ENCODE data around the gene HNRNPL. TPM values are rescaled to one million over a fixed set of nuclear protein-coding genes. Genes with fewer than 3 reads are reported as not detected.
A peak's percentile ranks its signal among the peaks of the same experiment; 100 is the strongest.

HNRNPL gene
- total RNA-seq, 1 experiment from 2014 or later, result 710 TPM

- Mint-ChIP-seq H3K9me3 (no peaks in the 10 kb centered on the region; a peak in 1 of 5 replicates), H3K36me3 (ENCODE audit: insufficient read depth in 1 of 3, low read depth in 3 of 3) (peaks cover 90 to 100% (median 99%) of the 10 kb centered on the region in 3 experiments), H3K4me1 (peaks cover 10 to 12% of the 10 kb centered on the region in 2 experiments), H3K27ac (peak overlapping the region in 2 of 3 experiments; percentile 49 to 64; a peak in 4 of 7 replicates), H3K4me3 (no peak overlapping the region), H3K27me3 (ENCODE audit: low read depth) (peaks cover 2% of the 10 kb centered on the region; the same call in 1 of the 2 replicates)
- Histone ChIP-seq H3K4ac (ENCODE audit: low read depth, low read length) (no peak overlapping the region), H3K4me1 (ENCODE audit: insufficient read depth, low read length) (no peaks in the 10 kb centered on the region), H4K20me1 (ENCODE audit: control insufficient read depth, insufficient read depth, insufficient read length) (peaks cover 3% of the 10 kb centered on the region), H2AFZ (ENCODE audit: low read length) (no peak overlapping the region), H3K79me2 (ENCODE audit: insufficient read depth, low read length) (peaks cover 6% of the 10 kb centered on the region; the same call in 1 of the 2 replicates), H2AK5ac (ENCODE audit: insufficient read length, low read length) (no peak overlapping the region), H3T11ph (ENCODE audit: low read length) (no peak overlapping the region), H2BK12ac (ENCODE audit: insufficient read length, low read depth, low read length) (no peak overlapping the region), H3K18ac (ENCODE audit: insufficient read length, low read depth, low read length) (no peak overlapping the region), H3K4me2 (ENCODE audit: insufficient read depth, insufficient read length, low read length) (no peak overlapping the region), H2BK5ac (ENCODE audit: insufficient read length, low read length) (no peak overlapping the region), H2BK15ac (ENCODE audit: low read depth, low read length) (no peak overlapping the region), H4K91ac (ENCODE audit: insufficient read length, low read depth, low read length) (no peak overlapping the region), H3K14ac (ENCODE audit: insufficient read depth, low read length) (no peak overlapping the region), H2BK120ac (ENCODE audit: low read depth, low read length, poor library complexity, severe bottlenecking) (no peak overlapping the region), H3K23me2 (ENCODE audit: insufficient read length, low read depth, low read length, poor library complexity, severe bottlenecking) (no peaks in the 10 kb centered on the region), H3K27ac (ENCODE audit: insufficient read length, low read depth, low read length) (no peak overlapping the region), H3K27me3 (ENCODE audit: insufficient read depth, low read length) (no peaks in the 10 kb centered on the region), H3K23ac (ENCODE audit: insufficient read length, low read depth, low read length) (no peak overlapping the region), H2BK20ac (ENCODE audit: low read depth, low read length, poor library complexity, severe bottlenecking) (no peak overlapping the region), H3K9ac (ENCODE audit: extremely low read depth, insufficient read length, low read length) (no peak overlapping the region), H3K56ac (ENCODE audit: insufficient read length, low read depth, low read length) (no peak overlapping the region), H4K8ac (replicated peaks; ENCODE audit: insufficient read length, low read depth, low read length) (no peak overlapping the region), H4K5ac (ENCODE audit: insufficient read length, low read depth, low read length) (no peak overlapping the region), H3K79me1 (ENCODE audit: insufficient read depth, low read depth, low read length, poor library complexity, severe bottlenecking) (peaks cover 5% of the 10 kb centered on the region), H3K9me3 (ENCODE audit: control insufficient read depth, low read depth, low read length) (no peaks in the 10 kb centered on the region)
- no peak for DNase-seq
- WGBS (ENCODE audit: extremely low coverage, insufficient read length, low lambda C conversion rate), result no CpG with 5 or more reads among the region's 17 CpGs
- no peak for TF ChIP-seq CTCF (conservative IDR thresholded peaks at IDR 0.05)
Observed at GRCh38 chr19:38842439-38843174, 7.2 kb downstream of the HNRNPL start.
